IMR-90 (cell line): ENCODE results near the gene ACRBP. TPM values are rescaled to one million over a fixed set of nuclear protein-coding genes. Genes with fewer than 3 reads are reported as not detected.

Experiments
- ATAC-seq: fragments of 200-7000 bp; cut with Tn5 transposase; 2 replicates; pipeline ENCODE4 v1.9.1; 2020; ENCODE audit warnings: low read depth, mild to moderate bottlenecking, moderate library complexity
- BruUV-seq: library from RNA; stranded (reverse); fragments of 400-500 nt; replicated peaks from 2 replicates; lab custom pipeline; 2021; lab: Mats Ljungman, UMichigan
- CTCF ChIA-PET: fragments of 300-600 bp; formaldehyde crosslinking; extraction: SDS; loops from one replicate; lab custom pipeline; 2021; ENCODE audit warnings: antibody characterized with exemption; lab: Yijun Ruan, JAX
- POLR2A ChIA-PET: fragments of 300-600 bp; sonication (Branson Sonifier 250); formaldehyde crosslinking; loops from one replicate; lab custom pipeline; 2022; ENCODE audit warnings: antibody characterized with exemption; ENCODE audit not compliant: unreplicated experiment; lab: Charles Lee
- DNase-seq: peaks from one replicate; pipeline ENCODE4 v3.0.0; 2013
- H2AFZ ChIP-seq: replicated peaks from 2 replicates; pipeline ENCODE3; 2013; ENCODE audit warnings: low read length, mild to moderate bottlenecking; ENCODE audit not compliant: poor library complexity
- H2AK5ac ChIP-seq: 2 replicates; pipeline ENCODE4 v1.6.1; 2013; ENCODE audit warnings: low read depth, low read length, inconsistent platforms
- H2AK9ac ChIP-seq: replicated peaks from 2 replicates; pipeline ENCODE3; 2013; ENCODE audit warnings: mild to moderate bottlenecking, low read depth, low read length, moderate library complexity; ENCODE audit not compliant: poor library complexity
- H2BK120ac ChIP-seq: 2 replicates; pipeline ENCODE4 v1.6.1; 2013; ENCODE audit warnings: low read depth, low read length, inconsistent platforms
- H2BK15ac ChIP-seq: 3 replicates; pipeline ENCODE4 v1.6.1; 2013; ENCODE audit warnings: low read depth, low read length, inconsistent platforms
- H2BK20ac ChIP-seq: 2 replicates; pipeline ENCODE4 v1.6.1; 2013; ENCODE audit warnings: low read depth, mild to moderate bottlenecking, inconsistent platforms, low read length, moderate library complexity
- H2BK5ac ChIP-seq: 2 replicates; pipeline ENCODE4 v1.6.1; 2013; ENCODE audit warnings: mild to moderate bottlenecking, low read depth, low read length, inconsistent platforms; ENCODE audit not compliant: poor library complexity, severe bottlenecking
- H3K14ac ChIP-seq: replicated peaks from 2 replicates; pipeline ENCODE4 v1.6.1; 2013; ENCODE audit warnings: low read depth, low read length, inconsistent platforms
- H3K18ac ChIP-seq: 2 replicates; pipeline ENCODE4 v1.6.1; 2013; ENCODE audit warnings: low read depth, low read length, control low read depth
- H3K23ac ChIP-seq: 2 replicates; pipeline ENCODE4 v1.6.1; 2013; ENCODE audit warnings: low read depth, low read length, inconsistent platforms
- H3K27ac ChIP-seq: 2 replicates; pipeline ENCODE4 v1.5.1; 2013; ENCODE audit warnings: mild to moderate bottlenecking, control low read depth, low read length; ENCODE audit not compliant: insufficient read depth
- H3K27me3 ChIP-seq: 2 replicates; pipeline ENCODE4 v1.6.1; 2013; ENCODE audit warnings: low read length; ENCODE audit not compliant: control insufficient read depth, insufficient read depth
- H3K36me3 ChIP-seq: 2 replicates; pipeline ENCODE4 v1.6.1; 2013; ENCODE audit warnings: low read length, mixed read lengths; ENCODE audit not compliant: control insufficient read depth, insufficient read depth
- H3K4ac ChIP-seq: 2 replicates; pipeline ENCODE4 v1.6.1; 2013; ENCODE audit warnings: low read depth, low read length, inconsistent platforms
- H3K4me1 ChIP-seq: 2 replicates; pipeline ENCODE4 v1.6.1; 2013; ENCODE audit warnings: low read length, mixed read lengths; ENCODE audit not compliant: control insufficient read depth, insufficient read depth
- H3K4me2 ChIP-seq: 2 replicates; pipeline ENCODE4 v1.6.1; 2013; ENCODE audit warnings: low read depth, mild to moderate bottlenecking, control low read depth, low read length, moderate library complexity
- H3K4me3 ChIP-seq: 2 replicates; pipeline ENCODE4 v1.5.1; 2013; ENCODE audit warnings: low read depth, mild to moderate bottlenecking, control low read depth, low read length, moderate library complexity; ENCODE audit not compliant: insufficient read depth
- H3K56ac ChIP-seq: 2 replicates; pipeline ENCODE4 v1.6.1; 2013; ENCODE audit warnings: low read length, inconsistent platforms; ENCODE audit not compliant: insufficient read depth; ENCODE audit errors: extremely low read depth
- H3K79me1 ChIP-seq, 2 experiments: 2 replicates each; pipeline ENCODE4 v1.6.1; 2013; ENCODE audit warnings: low read length in 2 of 2, inconsistent platforms in 1 of 2, low read depth in 1 of 2
- H3K9ac ChIP-seq: 2 replicates; pipeline ENCODE4 v1.6.1; 2013; ENCODE audit warnings: low read depth, low read length, control low read depth
- H3K9me1 ChIP-seq: 2 replicates; pipeline ENCODE4 v1.6.1; 2013; ENCODE audit warnings: low read length, inconsistent platforms; ENCODE audit not compliant: insufficient read depth
- H3K9me3 ChIP-seq: 2 replicates; pipeline ENCODE4 v1.6.1; 2013; ENCODE audit warnings: low read length; ENCODE audit not compliant: control insufficient read depth, insufficient read depth
- H4K20me1 ChIP-seq: 2 replicates; pipeline ENCODE4 v1.6.1; 2013; ENCODE audit warnings: low read length, inconsistent platforms; ENCODE audit not compliant: insufficient read depth
- H4K5ac ChIP-seq: 2 replicates; pipeline ENCODE4 v1.6.1; 2013; ENCODE audit warnings: mild to moderate bottlenecking, low read depth, low read length, control low read depth
- H4K8ac ChIP-seq, 2 experiments: 2 replicates each; pipeline ENCODE4 v1.6.1; 2013; ENCODE audit warnings: low read depth in 2 of 2, low read length in 2 of 2, control low read depth in 1 of 2, inconsistent platforms in 1 of 2
- H4K91ac ChIP-seq: 2 replicates; pipeline ENCODE4 v1.6.1; 2013; ENCODE audit warnings: low read depth, low read length, inconsistent platforms; ENCODE audit not compliant: insufficient read depth
- BHLHE40 ChIP-seq: fragments of 150-350 bp; IDR thresholded peaks from 2 replicates; pipeline ENCODE4 v1.6.1; 2016; ENCODE audit warnings: mild to moderate bottlenecking, low read depth, low read length
- CHD1 ChIP-seq: IDR thresholded peaks from 2 replicates; pipeline ENCODE4 v1.6.1; 2012; ENCODE audit warnings: low read depth, low read length, improper control_type of control experiment
- FOS ChIP-seq: fragments of 150-350 bp; IDR thresholded peaks from 2 replicates; pipeline ENCODE4 v1.6.1; 2016; ENCODE audit warnings: low read depth, low read length
- NFE2L2 ChIP-seq: fragments of 150-350 bp; IDR thresholded peaks from 2 replicates; pipeline ENCODE4 v1.6.1; 2016; ENCODE audit warnings: low read depth, mild to moderate bottlenecking, low read length
- POLR2A ChIP-seq: IDR thresholded peaks from 2 replicates; pipeline ENCODE4 v1.6.1; 2012; ENCODE audit warnings: mild to moderate bottlenecking, low read depth, low read length
- SMC3 ChIP-seq: fragments of 150-350 bp; IDR thresholded peaks from 2 replicates; pipeline ENCODE4 v1.6.1; 2016; ENCODE audit warnings: low read depth, mild to moderate bottlenecking, antibody characterized with exemption, low read length, moderate library complexity
- WGBS, 2 experiments: methylation state at CpG; one replicate each; pipeline versions ENCODE4 v1.1.5 to v1.1.7; 2013; ENCODE audit warnings: missing lambda C conversion rate in 2 of 2; ENCODE audit not compliant: insufficient read length in 1 of 2; ENCODE audit errors: extremely low coverage in 2 of 2; 5-methylcytosine and 5-hydroxymethylcytosine counted together
- dilution Hi-C: fragments of 300-500 bp; cut with HindIII; formaldehyde crosslinking; loops from one replicate; pipeline ENCODE4 v1.14.3; 2018; ENCODE audit warnings: low sequenced_read_pairs; ENCODE audit not compliant: unreplicated experiment
- in situ Hi-C: fragments of 300-500 bp; cut with MboI; formaldehyde crosslinking; loops from 3 replicates; pipeline ENCODE4 v1.14.3; 2019; ENCODE audit warnings: low sequenced_read_pairs, inconsistent platforms, mixed read lengths
- intact Hi-C: fragments of 100-400 bp; cut with micrococcal nuclease; formaldehyde crosslinking; loops from 2 replicates; pipeline ENCODE4 v1.10.0; 2022
- polyA plus RNA-seq, 3 experiments: library from polyadenylated mRNA; depleted of rRNA; stranded (reverse); fragments of >200 nt; gene quantifications; 2 replicates each; pipeline ENCODE4 v1.2.3, GENCODE V29; 2012; ENCODE audit warnings: low replicate concordance in 1 of 3
- total RNA-seq: library from RNA; depleted of rRNA; stranded (reverse); fragments of >200 nt; gene quantifications from 2 replicates; pipeline ENCODE4 v1.2.3, GENCODE V29; 2012
- TF ChIP-seq, protein P1 (sequence below): conservative IDR thresholded peaks from 2 replicates; pipeline ENCODE4 v1.5.1; 2012; ENCODE audit warnings: mild to moderate bottlenecking, low read depth, low read length, improper control_type of control experiment

Gene ACRBP
- total and polyA plus RNA-seq, 2 of the 4 experiments (the other 2 are of a cell fraction), result 0.38 TPM; not detected in 1

DNA sequence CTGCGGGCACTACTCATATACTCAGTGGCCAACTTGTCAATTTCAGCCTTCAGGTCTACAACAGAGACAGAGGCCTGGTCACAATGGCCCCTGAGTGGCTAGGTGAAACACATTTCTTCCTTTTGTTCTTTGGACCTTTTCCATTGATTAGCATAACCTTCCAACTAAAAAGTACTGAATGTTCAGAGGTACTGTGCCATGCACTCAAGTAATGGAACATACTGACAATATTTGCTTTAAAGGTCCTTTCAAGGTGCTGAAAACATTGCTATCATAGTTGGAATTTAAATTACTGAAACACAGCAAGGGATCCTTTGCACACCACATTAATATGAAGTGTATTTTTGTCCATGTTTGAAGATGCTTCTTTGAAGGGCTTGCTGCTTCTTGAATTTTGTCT is 6.1 kb upstream of the ACRBP start:
- WGBS, 2 experiments, result 100% methylated on average over 1 of the region's 1 CpG; no CpG with 5 or more reads in 1 of the 2 experiments
- H3K4me2 ChIP-seq, result no peak overlapping the region

More for the DNA sequence above, 6.1 kb upstream of the ACRBP start:
- dilution Hi-C loops, result no loop called here
- Histone ChIP-seq H4K5ac (no peak overlapping the region), H2AK9ac (no peak overlapping the region), H4K91ac (no peak overlapping the region), H4K8ac (no peak overlapping the region), H3K79me1 (peaks cover 2 to 3% of the 10 kb centered on the region in 2 experiments), H2BK5ac (no peak overlapping the region), H3K18ac (no peak overlapping the region), H3K23ac (no peak overlapping the region), H3K4me3 (no peak overlapping the region), H3K56ac (no peak overlapping the region), H3K36me3 (peaks cover 47% of the 10 kb centered on the region), H2BK20ac (no peak overlapping the region), H2BK120ac (no peak overlapping the region), H3K9me3 (no peaks in the 10 kb centered on the region), H3K27ac (no peak overlapping the region), H3K9ac (no peak overlapping the region), H3K4ac (no peak overlapping the region), H3K9me1 (no peaks in the 10 kb centered on the region), H3K14ac (no peak overlapping the region), H4K20me1 (no peaks in the 10 kb centered on the region), H2BK15ac (no peak overlapping the region), H3K27me3 (no peaks in the 10 kb centered on the region), H2AK5ac (no peak overlapping the region), H3K4me1 (no peaks in the 10 kb centered on the region), H2AFZ (no peak overlapping the region)
- TF ChIP-seq POLR2A (no peak), BHLHE40 (no peak), CHD1 (no peak), FOS (no peak), SMC3 (no peak), NFE2L2 (no peak)
- TF ChIP-seq, protein P1, sequence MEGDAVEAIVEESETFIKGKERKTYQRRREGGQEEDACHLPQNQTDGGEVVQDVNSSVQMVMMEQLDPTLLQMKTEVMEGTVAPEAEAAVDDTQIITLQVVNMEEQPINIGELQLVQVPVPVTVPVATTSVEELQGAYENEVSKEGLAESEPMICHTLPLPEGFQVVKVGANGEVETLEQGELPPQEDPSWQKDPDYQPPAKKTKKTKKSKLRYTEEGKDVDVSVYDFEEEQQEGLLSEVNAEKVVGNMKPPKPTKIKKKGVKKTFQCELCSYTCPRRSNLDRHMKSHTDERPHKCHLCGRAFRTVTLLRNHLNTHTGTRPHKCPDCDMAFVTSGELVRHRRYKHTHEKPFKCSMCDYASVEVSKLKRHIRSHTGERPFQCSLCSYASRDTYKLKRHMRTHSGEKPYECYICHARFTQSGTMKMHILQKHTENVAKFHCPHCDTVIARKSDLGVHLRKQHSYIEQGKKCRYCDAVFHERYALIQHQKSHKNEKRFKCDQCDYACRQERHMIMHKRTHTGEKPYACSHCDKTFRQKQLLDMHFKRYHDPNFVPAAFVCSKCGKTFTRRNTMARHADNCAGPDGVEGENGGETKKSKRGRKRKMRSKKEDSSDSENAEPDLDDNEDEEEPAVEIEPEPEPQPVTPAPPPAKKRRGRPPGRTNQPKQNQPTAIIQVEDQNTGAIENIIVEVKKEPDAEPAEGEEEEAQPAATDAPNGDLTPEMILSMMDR, result no peak
- DNase-seq, result no peak
- ChIA-PET CTCF (no interaction called here), POLR2A (no interaction called here)
- intact Hi-C loops, result no loop called here
- ATAC-seq, result no peak
- no TSS peak for BruUV-seq
- in situ Hi-C loops, result no loop called here
